GM12878 (cell line): ENCODE results near the gene KIAA0930. TPM values are rescaled to one million over a fixed set of nuclear protein-coding genes. Genes with fewer than 3 reads are reported as not detected.

ENCODE experiments used
- ATF7 ChIP-seq: fragments of 450-650 bp; IDR thresholded peaks from 2 replicates; pipeline ENCODE4 v1.6.1; 2016; ENCODE audit warnings: low read depth, mild to moderate bottlenecking
- BCL11A ChIP-seq: IDR thresholded peaks from 2 replicates; pipeline ENCODE4 v1.6.1; 2011; ENCODE audit warnings: low read depth, low read length
- CBX3 ChIP-seq: fragments of 200-600 bp; sonication (generic); IDR thresholded peaks from 2 replicates; pipeline ENCODE4 v1.6.1; 2016; ENCODE audit warnings: low read depth, borderline replicate concordance
- CBX5 ChIP-seq: sonication (generic); IDR thresholded peaks from 2 replicates; pipeline ENCODE4 v1.6.1; 2016; ENCODE audit warnings: low read depth, moderate library complexity, mild to moderate bottlenecking, inconsistent platforms
- CEBPZ ChIP-seq: fragments of 150-350 bp; IDR thresholded peaks from 2 replicates; pipeline ENCODE4 v1.6.1; 2016; ENCODE audit warnings: low read depth, low read length
- DPF2 ChIP-seq: fragments of 450-650 bp; IDR thresholded peaks from 2 replicates; pipeline ENCODE4 v1.6.1; 2017; ENCODE audit warnings: mild to moderate bottlenecking
- FOXM1 ChIP-seq: IDR thresholded peaks from 2 replicates; pipeline ENCODE4 v1.6.1; 2012; ENCODE audit warnings: low read depth, mild to moderate bottlenecking, inconsistent platforms, low read length, moderate library complexity
- HCFC1 ChIP-seq: fragments of 150-350 bp; IDR thresholded peaks from 2 replicates; pipeline ENCODE4 v1.6.1; 2014; ENCODE audit warnings: low read length
- IRF4 ChIP-seq: IDR thresholded peaks from 2 replicates; pipeline ENCODE4 v1.6.1; 2011; ENCODE audit warnings: low read depth, low read length
- KDM1A ChIP-seq: fragments of 200-600 bp; sonication (generic); IDR thresholded peaks from 2 replicates; pipeline ENCODE4 v1.6.1; 2016; ENCODE audit warnings: borderline replicate concordance
- KLF5 ChIP-seq: fragments of 450-650 bp; IDR thresholded peaks from 2 replicates; pipeline ENCODE4 v1.6.1; 2014; ENCODE audit warnings: mild to moderate bottlenecking; ENCODE audit not compliant: partially characterized antibody
- MTA2 ChIP-seq: fragments of 450-650 bp; IDR thresholded peaks from 2 replicates; pipeline ENCODE4 v1.6.1; 2016; ENCODE audit warnings: low read depth, mild to moderate bottlenecking, moderate library complexity
- MXI1 ChIP-seq: fragments of 150-350 bp; IDR thresholded peaks from 2 replicates; pipeline ENCODE4 v1.6.1; 2011; ENCODE audit warnings: low read depth, mild to moderate bottlenecking, inconsistent platforms, low read length, improper control_type of control experiment
- MYC ChIP-seq: IDR thresholded peaks from 2 replicates; pipeline ENCODE4 v1.6.1; 2011; ENCODE audit warnings: mild to moderate bottlenecking, low read length, moderate library complexity, inconsistent platforms; ENCODE audit not compliant: insufficient read depth, insufficient replicate concordance, insufficient read length, severe bottlenecking
- NBN ChIP-seq: fragments of 450-650 bp; IDR thresholded peaks from 2 replicates; pipeline ENCODE4 v1.6.1; 2016
- NFYB ChIP-seq: IDR thresholded peaks from 2 replicates; pipeline ENCODE4 v1.6.1; 2011; ENCODE audit warnings: low read depth, mild to moderate bottlenecking, low read length, improper control_type of control experiment, moderate library complexity; ENCODE audit not compliant: insufficient read depth
- SRF ChIP-seq, 2 experiments: IDR thresholded peaks; 2 replicates each; pipeline ENCODE4 v1.6.1; 2011; ENCODE audit warnings: low read depth in 2 of 2, low read length in 2 of 2, mild to moderate bottlenecking in 1 of 2, moderate library complexity in 1 of 2
- ZBED1 ChIP-seq: IDR thresholded peaks from 2 replicates; pipeline ENCODE4 v1.6.1; 2016; ENCODE audit warnings: borderline replicate concordance
- ZNF207 ChIP-seq: fragments of 450-650 bp; IDR thresholded peaks from 2 replicates; pipeline ENCODE4 v1.6.1; 2014; ENCODE audit warnings: antibody characterized with exemption, mild to moderate bottlenecking, borderline replicate concordance
- ZNF217 ChIP-seq: fragments of 450-650 bp; IDR thresholded peaks from 2 replicates; pipeline ENCODE4 v1.6.1; 2017; ENCODE audit warnings: antibody characterized with exemption, mild to moderate bottlenecking
- ZNF24 ChIP-seq: fragments of 450-650 bp; IDR thresholded peaks from 2 replicates; pipeline ENCODE4 v1.6.1; 2017; ENCODE audit warnings: antibody characterized with exemption, mild to moderate bottlenecking
- ZNF384 ChIP-seq: IDR thresholded peaks from 2 replicates; pipeline ENCODE4 v1.6.1; 2012; ENCODE audit warnings: low read depth, mild to moderate bottlenecking, low read length, improper control_type of control experiment, borderline replicate concordance
- ZNF687 ChIP-seq: fragments of 450-650 bp; IDR thresholded peaks from 2 replicates; pipeline ENCODE4 v1.6.1; 2017; ENCODE audit warnings: mild to moderate bottlenecking, moderate library complexity
- ZSCAN29 ChIP-seq: fragments of 450-650 bp; IDR thresholded peaks from 2 replicates; pipeline ENCODE4 v1.6.1; 2017; ENCODE audit warnings: mild to moderate bottlenecking, moderate library complexity
- polyA plus RNA-seq, 11 experiments: library from polyadenylated mRNA; depleted of rRNA in 4 of 11; unstranded in 6 of 11; stranded (reverse) in 5 of 11; fragments of >200 nt; fragmentation: Nextera tagmentation in 4 of 11; fragmentation: Illumina TruSeq in 1 of 11; extraction: Ambion mirVana in 4 of 11; extraction: Trizol in 1 of 11; gene quantifications; 1 replicate in 1 of 11; 2 replicates in 10 of 11; pipeline versions ENCODE4 v1.2.1 to v1.2.3, GENCODE V29; 2011 to 2016; ENCODE audit warnings: inconsistent platforms in 2 of 11, missing spikeins in 2 of 11, low read depth in 1 of 11
- total RNA-seq, 4 experiments: library from RNA; depleted of rRNA in 3 of 4; stranded (reverse); fragments of >200 nt in 3 of 4; fragmentation: Illumina TruSeq in 1 of 4; extraction: Trizol in 1 of 4; gene quantifications; 2 replicates each; pipeline versions ENCODE4 v1.2.1 to v1.2.3, GENCODE V29; 2013 to 2021

The KIAA0930 gene
- total and polyA plus RNA-seq, 10 of the 15 experiments (the other 5 are each of a cell fraction or from before 2014, with no cell fraction given) = 3.6 to 125 (median 46.3) TPM

- TF ChIP-seq MXI1 = 0 out of 2 replicates have a peak, but pooled peaks have one; percentile 42
- no peak; the same call in 1 of the 2 replicates for TF ChIP-seq ZNF217
- TF ChIP-seq CEBPZ = no peak
- TF ChIP-seq IRF4 = peak; percentile 97
- TF ChIP-seq ZNF687 = peak; percentile 90
- no peak for TF ChIP-seq CBX5
- 0 out of 2 replicates have a peak, but pooled peaks have one; percentile 53 for TF ChIP-seq NBN
- no peak for TF ChIP-seq ZNF384
- no peak for TF ChIP-seq ZSCAN29
- TF ChIP-seq KLF5 = no peak
- no peak for TF ChIP-seq CBX3
- TF ChIP-seq SRF (IDR thresholded peaks at IDR 0.05; ENCODE audit: low read depth in 2 of 2, low read length in 2 of 2) = 0 out of 4 replicates have a peak, but pooled peaks of 1 of the 2 experiments have one; percentile 13
- peak; percentile 87; the same call in 1 of the 2 replicates for TF ChIP-seq DPF2
- TF ChIP-seq BCL11A = 0 out of 2 replicates have a peak, but pooled peaks have one; percentile 52
- no peak for TF ChIP-seq ZNF24
- no peak for TF ChIP-seq ZNF207
- no peak for TF ChIP-seq HCFC1
- peak; percentile 76 for TF ChIP-seq MTA2
- no peak for TF ChIP-seq ZBED1
- TF ChIP-seq ATF7 = peak; percentile 70
- TF ChIP-seq NFYB = no peak
- peak; percentile 78; the same call in 1 of the 2 replicates for TF ChIP-seq FOXM1
- no peak for TF ChIP-seq MYC
- TF ChIP-seq KDM1A = no peak
Observed at GRCh38 chr22:45254789-45255278, 14.1 kb upstream of the KIAA0930 start (continued).
